Activated CD4-positive, alpha-beta T cell treated with anti-CD3 and anti-CD28 coated beads, Interleukin-2, amount 50 U/mL, for 1 hour (primary cell): ENCODE results near the gene MYO15B.
A peak's percentile ranks its signal among the peaks of the same experiment; 100 is the strongest.

Source experiments
- DNase-seq: peaks from one replicate; pipeline ENCODE4 v3.0.0-alpha.2; 2020

The MYO15B gene

GRCh38 chr17:75641343-75641742, 53.7 kb downstream of the MYO15B start:
- no peak for DNase-seq

GRCh38 chr17:75642182-75642783, 54.7 kb downstream of the MYO15B start:
- no peak for DNase-seq

DNA sequence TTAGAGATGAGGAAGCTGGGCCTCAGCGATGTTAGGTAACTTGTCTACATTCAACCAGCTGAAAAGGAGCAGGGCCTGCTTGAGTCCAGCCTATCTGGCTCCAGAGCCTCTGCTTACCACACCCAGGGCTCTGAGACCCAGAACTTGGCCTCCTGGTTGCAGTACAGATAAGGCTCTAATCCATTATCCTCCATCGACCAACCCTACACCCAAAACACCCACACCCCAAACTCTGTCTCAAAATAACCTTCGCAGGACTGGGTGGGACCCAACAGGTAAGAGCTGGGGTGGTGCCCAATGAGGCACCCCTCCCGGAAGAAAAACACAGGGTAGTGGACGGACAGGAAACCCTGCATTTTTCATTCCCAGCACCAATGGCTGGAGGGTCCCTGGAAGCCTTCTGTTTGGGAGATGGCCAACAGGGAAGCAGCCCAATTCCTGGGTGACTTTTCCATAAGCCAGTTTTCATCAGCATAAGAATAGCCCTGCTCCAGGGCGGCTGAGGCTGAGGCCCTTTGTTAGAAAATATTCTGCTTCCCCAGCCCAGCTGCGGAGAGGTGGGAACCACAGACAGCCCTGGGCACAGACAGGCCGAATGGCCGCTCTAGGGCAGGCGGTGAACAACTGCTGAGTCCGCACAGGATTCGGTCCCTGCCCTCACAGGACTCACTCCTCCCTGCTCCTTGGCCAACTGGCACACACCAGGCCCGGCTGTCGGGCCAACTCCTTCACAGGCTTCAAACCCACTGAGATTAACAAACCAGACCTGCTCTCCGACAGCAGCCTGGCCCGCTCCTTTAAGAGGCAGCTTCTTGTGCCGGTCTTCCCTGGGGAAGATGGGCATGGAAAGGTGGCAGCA, 55.4 kb downstream of the MYO15B start:
- no peak for DNase-seq

- DNase-seq = no peak
Measured at GRCh38 chr17:75643643-75644017, 56.0 kb downstream of the MYO15B start.

- no peak for DNase-seq
Measured at GRCh38 chr17:75645501-75645888, 57.9 kb downstream of the MYO15B start.

DNA sequence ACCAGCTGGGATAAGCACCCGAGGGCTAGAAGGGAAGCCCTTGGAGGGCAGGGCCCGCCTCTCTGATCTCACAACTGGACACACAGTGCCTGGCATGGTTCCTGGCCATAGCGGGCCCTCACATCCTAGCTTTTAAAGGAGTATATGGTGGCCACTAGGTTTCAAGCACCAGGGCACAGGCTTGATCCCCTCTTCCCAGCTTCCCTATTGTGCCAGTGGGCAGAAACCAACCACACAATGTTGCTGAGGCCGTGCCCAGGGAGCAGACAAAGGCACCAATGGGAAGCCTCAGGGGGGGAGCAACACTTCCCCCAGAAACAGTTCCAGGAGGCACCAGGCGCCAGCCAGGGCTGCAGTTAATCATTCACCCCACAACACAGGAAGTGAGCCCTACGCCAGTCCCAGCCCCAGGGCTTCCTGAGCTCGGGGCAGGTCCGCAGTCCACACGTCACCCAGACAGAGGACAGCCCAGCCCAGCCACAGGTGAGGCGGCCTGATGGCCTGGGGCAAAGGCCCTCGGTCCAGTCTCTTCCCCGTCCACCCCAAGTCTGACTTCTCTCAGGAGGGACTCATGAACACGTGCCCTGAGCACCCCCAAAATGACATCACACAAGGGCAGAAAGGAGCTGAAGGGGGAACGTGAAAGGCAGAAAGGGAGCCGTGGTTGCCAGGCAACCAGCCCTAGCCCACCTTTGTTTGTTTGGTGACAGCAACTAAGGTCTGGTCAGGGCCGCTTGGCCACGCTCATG, 58.5 kb downstream of the MYO15B start:
- no peak for DNase-seq

DNA sequence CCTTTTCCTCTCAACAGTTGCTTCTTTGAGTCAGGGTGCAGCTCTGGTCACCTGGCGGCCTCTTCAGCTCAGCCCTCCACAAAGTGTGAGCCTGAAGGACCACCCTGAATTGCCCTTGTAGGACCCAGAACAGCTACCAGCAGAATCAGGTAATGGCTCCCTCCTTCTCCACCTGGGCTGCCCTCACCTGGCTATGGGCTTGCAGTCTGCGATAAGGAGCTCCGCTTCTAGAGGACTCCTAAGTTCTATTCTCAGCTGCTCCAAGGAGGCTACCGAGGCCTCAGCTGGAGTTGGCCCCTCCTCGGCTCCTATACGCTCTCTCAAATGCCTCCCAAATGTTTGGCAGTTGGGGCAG, 59.0 kb downstream of the MYO15B start:
- DNase-seq = no peak

- no peak for DNase-seq
Measured at GRCh38 chr17:75647061-75647460, 59.5 kb downstream of the MYO15B start.

DNA sequence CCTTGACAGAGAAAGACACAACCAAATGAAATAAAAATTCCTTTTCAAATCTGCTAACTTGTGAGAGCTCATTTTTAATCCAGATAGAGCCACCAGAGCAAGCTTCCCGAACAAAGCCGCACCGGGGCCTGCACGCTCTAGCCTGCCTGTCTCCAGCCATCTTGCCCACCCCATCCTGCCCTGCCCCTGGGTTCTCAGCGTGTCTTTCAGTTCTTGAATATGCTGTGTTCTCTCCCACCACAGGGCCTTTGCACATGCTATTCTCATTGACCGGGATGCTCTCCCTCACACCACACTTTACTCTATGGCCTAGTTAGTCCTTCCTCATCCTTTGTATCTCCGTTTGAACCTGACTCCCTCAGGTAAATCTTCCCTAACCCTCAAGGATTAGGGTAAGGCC, 60.3 kb downstream of the MYO15B start:
- DNase-seq = no peak

- no peak for DNase-seq
Measured at GRCh38 chr17:75649687-75650086, 62.1 kb downstream of the MYO15B start.

DNA sequence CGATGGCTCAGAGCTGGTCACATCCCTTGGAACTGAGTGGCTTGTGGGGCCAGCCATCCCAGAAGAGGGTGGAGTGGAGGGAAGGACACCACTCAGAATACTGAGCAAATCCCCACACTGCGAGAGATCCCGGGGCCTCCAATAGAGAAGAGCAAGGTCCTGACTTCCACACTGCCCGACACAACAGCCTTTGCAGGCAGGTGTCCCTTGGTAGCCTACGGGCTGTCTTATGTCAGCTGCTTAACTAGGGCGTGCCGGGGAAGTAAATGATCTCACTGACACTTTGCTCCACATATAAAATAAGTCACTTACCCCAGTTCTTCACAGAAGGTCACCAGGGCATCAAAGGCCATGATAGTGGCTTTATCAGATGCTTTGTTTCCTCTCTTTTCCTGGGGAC, 63.3 kb downstream of the MYO15B start:
- no peak for DNase-seq

- DNase-seq = no peak
Measured at GRCh38 chr17:75652341-75652740, 64.7 kb downstream of the MYO15B start.

- DNase-seq = no peak
Measured at GRCh38 chr17:75652934-75653549, 65.4 kb downstream of the MYO15B start.

GRCh38 chr17:75654176-75654575, 66.6 kb downstream of the MYO15B start:
- no peak for DNase-seq

GRCh38 chr17:75658237-75658636, 70.6 kb downstream of the MYO15B start:
- no peak for DNase-seq

DNA sequence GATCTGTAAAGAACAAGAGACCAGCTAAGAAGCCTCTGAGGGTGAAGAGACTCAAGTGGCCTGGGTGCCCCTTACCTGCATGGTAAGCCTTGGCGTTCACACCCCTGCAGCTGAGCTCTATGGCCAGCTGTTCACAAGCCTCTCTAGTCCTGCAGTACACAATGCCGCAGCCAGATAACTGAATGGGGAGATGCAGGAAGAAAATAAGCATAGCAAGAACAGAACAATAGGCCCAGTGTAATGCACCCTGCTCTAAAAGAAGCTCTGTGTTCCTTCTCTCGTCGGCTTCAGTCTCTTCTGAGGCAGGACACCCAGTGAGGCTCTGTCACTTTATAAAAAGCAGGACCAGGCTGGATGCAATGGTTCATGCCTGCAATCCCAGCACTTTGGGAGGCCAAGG, 73.9 kb downstream of the MYO15B start:
- no peak for DNase-seq

GRCh38 chr17:75662511-75662910, 74.9 kb downstream of the MYO15B start:
- no peak for DNase-seq

DNA sequence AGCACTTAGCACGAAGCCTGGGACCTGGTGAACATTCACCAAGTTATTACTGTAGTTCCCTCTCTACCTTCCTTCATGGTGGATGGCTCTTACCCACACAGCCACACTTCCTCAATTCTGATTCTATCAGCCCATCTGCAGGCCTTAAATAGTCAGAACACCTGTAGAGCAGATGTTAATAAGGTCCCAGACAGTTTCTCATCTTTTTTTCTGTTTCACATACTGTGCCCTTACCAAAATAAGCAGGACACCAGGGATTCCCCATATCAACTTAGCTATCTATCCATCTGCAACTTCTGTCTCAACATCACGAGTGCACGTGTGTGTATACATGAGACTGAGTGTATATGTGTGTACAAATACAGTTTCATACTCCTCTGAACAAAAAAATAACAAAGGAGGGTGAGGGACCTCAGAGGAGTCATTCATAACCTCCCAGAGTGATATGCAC, 76.5 kb downstream of the MYO15B start:
- DNase-seq = no peak

- no peak for DNase-seq
Measured at GRCh38 chr17:75665981-75666380, 78.4 kb downstream of the MYO15B start.

DNA sequence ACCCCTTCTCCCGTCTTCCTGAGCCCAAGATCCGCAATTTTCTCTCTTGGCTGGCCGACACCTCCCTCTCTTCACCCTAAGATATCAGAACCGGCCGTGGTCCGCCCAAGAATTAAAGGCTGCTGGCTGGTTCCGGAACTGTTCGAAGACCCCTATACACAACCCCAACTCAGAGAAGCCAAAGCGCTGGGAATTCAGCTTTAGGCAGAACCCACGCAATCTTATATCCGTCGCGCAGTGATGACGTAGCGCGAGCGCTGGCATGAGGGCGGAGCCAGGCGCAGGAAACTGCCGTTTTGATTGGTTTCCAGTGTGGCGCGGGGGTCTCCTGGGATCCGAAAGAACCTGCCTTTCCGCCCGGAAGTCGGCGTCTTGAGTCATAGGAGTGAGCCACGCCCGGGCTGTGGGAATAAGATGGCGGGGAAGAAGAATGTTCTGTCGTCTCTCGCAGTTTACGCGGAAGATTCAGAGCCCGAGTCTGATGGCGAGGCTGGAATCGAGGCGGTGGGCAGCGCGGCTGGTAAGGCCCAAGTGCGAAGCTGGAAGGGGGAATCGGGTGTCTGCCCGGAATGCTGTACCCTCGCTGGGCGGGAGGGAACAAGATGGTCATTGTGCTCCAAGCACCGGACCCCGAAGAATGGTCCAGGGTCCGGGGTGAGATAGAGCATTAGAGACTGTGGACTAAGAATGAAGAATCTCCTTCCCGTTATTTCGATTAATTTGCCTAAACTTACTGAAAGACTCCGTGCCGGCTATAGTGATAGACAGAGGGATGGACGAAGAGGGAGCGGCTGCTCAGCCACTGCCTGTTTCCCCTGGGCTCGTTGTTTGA, 79.6 kb downstream of the MYO15B start, which contains the start of the genes RECQL5 and SAP30BP:
Gene RECQL5 (minus strand): TSS at position 196 of the 832 bp plus-strand sequence. CDS start 597 bp downstream, outside the sequence.
Gene SAP30BP (plus strand): TSS at position 380 of the 832 bp plus-strand sequence. CDS start 35 bp downstream, at position 415.
- peak; percentile 99 for DNase-seq

DNA sequence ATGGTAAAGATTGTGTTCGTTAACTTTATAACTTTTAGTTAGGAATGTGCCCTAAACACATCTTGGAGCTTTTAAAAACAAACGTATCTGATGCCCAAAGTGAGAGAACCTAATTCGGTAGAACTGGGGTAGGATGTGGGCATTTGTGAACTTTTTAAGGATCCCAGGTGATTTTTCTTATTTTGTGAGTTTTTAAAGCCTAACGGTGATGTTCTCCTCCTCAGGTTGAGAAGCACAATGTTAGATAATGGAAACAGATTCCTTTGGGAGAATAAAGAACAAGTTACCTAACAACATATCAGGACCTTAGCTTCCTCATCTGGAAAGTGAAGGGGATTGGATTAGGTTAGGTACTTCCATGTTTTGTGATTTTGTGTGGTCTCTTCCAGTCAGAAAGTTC, 80.2 kb downstream of the MYO15B start:
- no peak for DNase-seq

DNA sequence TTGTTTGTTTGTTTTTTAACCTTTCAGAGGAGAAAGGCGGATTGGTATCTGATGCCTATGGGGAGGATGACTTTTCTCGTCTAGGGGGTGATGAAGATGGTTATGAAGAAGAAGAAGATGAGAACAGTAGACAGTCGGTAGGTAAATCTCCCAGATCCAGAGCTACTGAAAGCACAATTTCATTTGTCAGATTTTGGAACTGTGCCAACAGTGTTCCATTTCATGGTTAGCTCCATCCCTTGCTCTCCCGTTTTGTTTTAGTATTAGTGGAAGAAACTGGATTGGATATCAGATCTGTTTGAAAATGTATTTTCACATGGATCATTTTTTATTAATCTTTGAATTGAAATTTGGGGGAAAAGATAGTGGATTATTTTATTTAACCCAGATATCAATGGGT, 80.9 kb downstream of the MYO15B start:
- no peak for DNase-seq
